Measurements from ENCODE around the gene FRMPD2.

DNA sequence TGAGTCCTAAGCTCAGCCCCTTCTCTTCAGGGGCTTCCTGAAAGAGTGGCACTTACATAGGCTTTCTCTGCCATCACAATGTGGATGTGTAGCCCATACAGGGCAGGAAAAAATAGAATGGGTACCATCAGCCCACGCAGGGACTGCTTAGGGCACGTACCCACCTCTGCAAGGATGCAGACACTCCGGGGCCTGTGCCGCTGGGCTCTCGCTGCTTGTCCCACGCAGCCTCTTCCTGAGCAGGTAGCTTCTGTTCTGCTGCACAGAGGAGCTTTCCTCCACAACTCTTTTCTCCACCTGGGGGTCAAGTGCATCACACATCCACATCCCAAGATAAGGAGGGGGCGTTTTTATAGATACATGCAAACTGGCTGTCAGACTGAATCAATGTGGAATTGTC, 34.3 kb downstream of the FRMPD2 start:
- no peak for TF ChIP-seq FOSL2 (IDR thresholded peaks at IDR 0.05)
- no peak for TF ChIP-seq FOSL2 (CRISPR knock-in tag; IDR thresholded peaks at IDR 0.05)
- TF ChIP-seq POLR2A (IDR thresholded peaks at IDR 0.05; ENCODE audit: low read length): no peak
- TF ChIP-seq SMC3 (IDR thresholded peaks at IDR 0.05): no peak

Data from A549 (cell line).